ENCODE data around the gene DNMT1.

GRCh38 chr19:10095948-10096614, 98.7 kb downstream of the DNMT1 start:
- TF ChIP-seq PBX3 (IDR thresholded peaks at IDR 0.05) (no peak), RXRA (IDR thresholded peaks at IDR 0.05; ENCODE audit: borderline replicate concordance, low read depth) (no peak), NRF1 (IDR thresholded peaks at IDR 0.05; ENCODE audit: low read depth, low read length) (peak; percentile 88)
- TF ChIP-seq, protein P1, sequence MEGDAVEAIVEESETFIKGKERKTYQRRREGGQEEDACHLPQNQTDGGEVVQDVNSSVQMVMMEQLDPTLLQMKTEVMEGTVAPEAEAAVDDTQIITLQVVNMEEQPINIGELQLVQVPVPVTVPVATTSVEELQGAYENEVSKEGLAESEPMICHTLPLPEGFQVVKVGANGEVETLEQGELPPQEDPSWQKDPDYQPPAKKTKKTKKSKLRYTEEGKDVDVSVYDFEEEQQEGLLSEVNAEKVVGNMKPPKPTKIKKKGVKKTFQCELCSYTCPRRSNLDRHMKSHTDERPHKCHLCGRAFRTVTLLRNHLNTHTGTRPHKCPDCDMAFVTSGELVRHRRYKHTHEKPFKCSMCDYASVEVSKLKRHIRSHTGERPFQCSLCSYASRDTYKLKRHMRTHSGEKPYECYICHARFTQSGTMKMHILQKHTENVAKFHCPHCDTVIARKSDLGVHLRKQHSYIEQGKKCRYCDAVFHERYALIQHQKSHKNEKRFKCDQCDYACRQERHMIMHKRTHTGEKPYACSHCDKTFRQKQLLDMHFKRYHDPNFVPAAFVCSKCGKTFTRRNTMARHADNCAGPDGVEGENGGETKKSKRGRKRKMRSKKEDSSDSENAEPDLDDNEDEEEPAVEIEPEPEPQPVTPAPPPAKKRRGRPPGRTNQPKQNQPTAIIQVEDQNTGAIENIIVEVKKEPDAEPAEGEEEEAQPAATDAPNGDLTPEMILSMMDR (IDR thresholded peaks at IDR 0.05) = no peak

Data from SK-N-SH (cell line).